ENCODE results near the gene CNIH2.

CNIH2 gene

DNA sequence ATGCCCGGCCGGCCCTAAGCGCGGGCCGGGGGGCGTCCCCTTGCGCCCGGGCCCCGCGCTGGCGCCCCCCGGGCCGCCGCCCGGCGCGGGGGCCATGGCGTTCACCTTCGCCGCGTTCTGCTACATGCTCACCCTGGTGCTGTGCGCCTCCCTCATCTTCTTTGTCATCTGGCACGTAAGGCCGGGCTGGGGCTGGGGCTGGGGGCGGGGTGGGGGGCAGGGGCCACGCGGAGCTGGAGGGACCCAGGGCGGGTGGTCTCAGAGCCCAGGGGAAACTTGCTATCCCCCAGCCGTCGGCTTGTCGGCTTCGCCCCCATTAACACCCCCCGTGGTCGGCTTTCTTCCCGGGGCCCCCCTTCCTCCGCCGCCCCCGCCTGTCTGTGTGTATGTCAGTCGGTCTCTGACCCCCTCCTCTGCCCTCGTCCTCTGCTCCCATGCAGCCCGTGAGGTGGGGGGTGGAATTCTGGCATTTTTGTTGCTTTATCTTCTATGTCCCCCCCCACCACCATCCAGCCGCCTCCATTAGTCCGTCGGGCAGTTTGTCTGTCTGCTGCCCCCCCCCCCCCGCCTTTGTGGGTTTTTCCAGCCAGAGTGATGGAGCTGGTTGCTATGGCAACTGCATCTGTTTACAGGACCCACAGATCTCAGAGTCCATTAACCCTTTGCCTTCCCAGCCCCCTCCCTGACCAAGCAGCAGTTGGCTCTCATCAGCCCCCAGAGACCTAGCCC is 552 bp downstream of the CNIH2 start:
- peak; percentile 14 for DNase-seq

DNA sequence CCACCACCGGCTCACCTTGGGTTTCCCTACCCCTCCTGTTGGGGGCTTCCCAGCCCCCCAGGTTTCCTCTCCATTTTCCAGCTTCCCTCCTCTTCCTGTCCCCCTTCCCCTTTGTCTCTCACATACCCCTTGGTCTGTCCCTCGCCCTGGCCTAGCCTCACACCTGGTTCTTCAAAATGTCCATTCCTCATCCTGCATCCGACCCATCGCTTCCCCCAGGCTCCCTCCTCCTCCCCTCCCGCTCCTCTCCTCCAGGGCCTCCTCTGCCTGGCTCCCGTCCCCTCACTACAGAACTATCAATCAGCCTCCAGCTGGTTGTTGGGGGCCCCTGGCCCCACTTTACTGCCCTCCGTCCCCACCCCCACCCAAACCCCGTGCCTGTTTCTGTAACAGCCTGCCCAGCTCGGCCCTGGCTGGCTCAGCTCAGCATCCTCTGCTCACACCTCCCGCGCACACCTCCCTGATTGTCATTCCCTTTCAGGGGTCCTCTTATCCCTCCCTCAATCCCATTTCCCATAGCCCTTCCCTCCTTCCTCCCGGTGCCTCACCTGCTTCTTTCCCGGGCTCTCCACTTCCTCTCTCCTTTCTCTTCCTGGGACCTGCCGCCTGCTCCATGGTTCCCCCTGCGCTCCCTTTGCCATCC is 1.2 kb downstream of the CNIH2 start:
- DNase-seq: no peak

- no peak for DNase-seq
Measured at GRCh38 chr11:66280428-66280827, 2.5 kb downstream of the CNIH2 start.

DNA sequence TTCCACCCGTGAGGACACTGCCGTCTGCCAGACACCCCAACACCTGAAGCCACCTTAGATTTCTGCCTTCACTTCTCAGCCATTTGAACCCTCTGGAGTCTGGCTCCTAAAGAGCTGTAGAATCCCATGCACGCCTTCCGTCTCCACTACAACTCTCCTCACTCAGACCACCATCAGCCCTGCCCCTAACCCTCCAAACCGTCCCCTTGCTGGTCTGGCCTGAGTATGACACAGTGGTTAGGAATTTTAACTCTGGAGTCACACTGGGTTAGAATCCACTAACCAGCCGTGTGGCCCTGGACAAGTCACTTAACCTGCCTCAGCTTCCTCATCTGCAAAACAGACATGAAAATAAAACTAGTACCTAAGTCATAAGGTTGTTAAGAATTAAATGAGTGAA is 3.0 kb downstream of the CNIH2 start:
- no peak for DNase-seq

GRCh38 chr11:66281776-66282467 is 3.9 kb downstream of the CNIH2 start:
- no peak for DNase-seq

DNA sequence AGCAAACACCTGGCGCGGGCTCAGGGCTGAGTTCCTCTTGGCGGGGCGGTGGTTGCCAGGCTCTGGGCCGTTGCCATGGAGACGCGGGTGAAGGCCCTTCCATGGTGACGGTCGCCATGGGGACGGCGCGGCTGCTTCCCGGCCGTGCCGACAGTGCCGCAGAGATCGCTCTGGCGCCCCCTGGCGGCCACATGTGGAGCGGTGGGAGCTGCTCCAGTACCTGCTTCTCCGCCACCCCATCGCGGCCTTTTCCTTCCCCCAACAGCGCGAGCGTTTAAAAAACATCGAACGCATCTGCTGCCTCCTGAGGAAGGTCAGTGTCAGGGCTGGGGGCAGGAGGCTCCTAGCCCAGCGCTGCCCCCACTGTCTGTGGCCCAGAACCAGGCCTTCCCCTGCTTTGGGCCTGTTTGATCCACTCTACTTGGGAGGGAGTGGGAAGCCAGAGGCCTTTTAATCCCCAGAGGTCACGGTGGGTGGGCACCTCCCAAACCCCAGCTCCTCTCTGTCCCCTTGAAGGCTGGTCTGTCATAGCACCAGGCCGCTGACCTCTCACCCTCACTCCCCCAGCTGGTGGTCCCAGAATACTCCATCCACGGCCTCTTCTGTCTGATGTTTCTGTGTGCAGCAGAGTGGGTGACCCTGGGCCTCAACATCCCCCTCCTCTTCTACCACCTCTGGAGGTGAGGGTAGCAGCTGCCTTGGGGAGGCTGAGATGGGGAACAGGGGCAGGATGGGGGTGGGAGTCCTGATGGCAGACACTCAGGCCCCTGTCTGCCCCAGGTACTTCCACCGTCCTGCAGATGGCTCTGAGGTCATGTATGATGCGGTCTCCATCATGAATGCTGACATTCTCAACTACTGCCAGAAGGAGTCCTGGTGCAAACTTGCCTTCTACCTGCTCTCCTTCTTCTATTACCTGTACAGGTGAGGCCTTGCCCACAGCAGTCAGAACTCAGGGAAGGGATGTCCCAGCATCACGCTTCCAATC is 4.8 kb downstream of the CNIH2 start:
- peak; percentile 98 for DNase-seq

GRCh38 chr11:66283461-66284105 is 5.6 kb downstream of the CNIH2 start:
- no peak for DNase-seq

DNA sequence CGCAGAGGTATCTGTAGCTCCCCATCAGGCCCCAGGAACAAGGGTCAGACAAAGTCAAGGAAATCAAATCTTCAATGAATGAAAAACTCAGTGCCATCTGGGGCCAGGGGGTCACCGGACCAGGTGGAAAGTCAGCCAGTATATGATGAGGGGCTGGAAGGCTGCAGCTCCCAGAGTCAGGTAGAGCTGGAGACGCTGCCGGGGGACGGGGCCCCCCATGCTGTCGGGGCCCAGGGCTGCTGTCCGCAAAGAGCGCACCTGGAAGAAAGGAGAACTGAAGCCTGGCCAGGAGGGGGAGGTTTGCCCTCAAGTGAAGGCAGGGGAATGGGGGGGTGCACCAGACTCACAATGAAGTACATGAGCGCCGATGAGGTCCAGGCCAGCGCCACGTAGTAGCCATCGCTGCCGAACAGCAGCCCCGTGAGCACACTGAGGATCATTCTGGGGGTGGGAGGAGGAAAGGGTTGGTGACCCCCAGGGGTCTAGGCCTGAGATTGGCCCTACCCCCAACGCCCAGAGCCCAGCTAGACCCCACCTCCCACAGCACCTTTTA is 6.6 kb downstream of the CNIH2 start:
- DNase-seq: no peak

GRCh38 chr11:66285250-66285947 is 7.4 kb downstream of the CNIH2 start:
- no peak for DNase-seq

DNA sequence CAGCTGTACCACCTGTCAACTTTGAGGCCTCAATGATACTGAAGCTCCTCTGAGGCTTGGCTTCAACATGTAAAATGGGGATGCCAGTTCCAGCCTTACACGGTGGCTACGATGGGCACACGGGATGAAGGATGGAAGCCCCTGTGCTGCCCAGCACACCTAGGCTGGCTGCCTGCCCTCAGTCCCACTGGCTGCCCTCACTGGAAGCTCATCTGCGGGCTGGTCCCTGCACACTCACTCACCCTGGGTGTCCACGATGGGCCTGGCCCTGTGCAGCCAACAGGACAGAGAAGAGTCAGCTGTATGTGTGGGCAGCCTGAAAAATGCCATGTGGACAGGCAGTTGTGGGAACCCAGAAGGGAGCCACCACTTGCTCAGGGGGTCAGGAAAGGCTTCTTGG is 8.7 kb downstream of the CNIH2 start:
- DNase-seq: no peak

- no peak for DNase-seq
Measured at GRCh38 chr11:66287211-66287888, 9.4 kb downstream of the CNIH2 start.

- DNase-seq: peak; percentile 44
Measured at GRCh38 chr11:66287889-66288670, 10.1 kb downstream of the CNIH2 start.

- DNase-seq: peak; percentile 99
Measured at GRCh38 chr11:66288671-66289547, 10.9 kb downstream of the CNIH2 start, which contains the start of gene YIF1A. Gene YIF1A, minus strand, starts transcription at chr11:66289143. Its CDS starts 158 bp downstream, at chr11:66288985.

DNA sequence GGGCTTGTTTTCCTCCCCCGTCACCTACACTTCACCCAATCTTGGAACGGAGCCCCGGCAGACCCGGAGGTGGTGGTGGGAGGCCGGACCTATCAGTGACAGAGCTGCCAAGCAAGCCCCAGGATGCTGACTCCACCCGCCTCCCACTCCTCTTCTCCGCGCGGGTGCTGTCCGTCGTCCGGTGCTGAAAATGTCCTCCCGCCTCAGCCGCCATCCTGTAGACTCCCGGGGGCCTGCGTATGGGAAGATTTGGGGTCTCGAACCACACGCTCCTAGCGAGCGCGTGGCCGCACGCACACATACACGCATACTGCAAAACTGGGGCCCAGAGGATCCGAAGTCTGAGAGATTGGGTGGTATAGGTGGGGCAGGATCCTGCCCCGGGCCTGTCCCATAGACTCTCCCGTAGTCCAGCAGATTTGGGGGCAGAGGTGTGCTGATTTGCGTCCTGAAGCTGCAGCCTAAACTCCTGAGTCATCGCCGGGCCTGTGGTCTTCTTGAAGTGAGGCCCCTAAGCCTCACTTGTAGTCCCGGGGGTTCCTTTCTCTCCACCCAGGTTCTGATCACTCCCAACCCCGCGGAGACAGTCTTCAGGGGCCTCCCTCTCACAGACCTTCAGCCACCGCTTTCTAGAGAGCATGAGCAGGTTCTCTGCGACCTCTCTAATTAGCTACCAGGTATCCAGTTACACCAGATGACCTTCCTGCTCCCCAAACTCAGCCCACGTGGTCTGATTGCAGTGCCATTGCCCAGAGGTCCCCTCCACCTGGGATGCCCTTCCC is 11.8 kb downstream of the CNIH2 start:
- DNase-seq: peak; percentile 92

GRCh38 chr11:66290330-66290621 is 12.3 kb downstream of the CNIH2 start:
- DNase-seq: no peak

DNA sequence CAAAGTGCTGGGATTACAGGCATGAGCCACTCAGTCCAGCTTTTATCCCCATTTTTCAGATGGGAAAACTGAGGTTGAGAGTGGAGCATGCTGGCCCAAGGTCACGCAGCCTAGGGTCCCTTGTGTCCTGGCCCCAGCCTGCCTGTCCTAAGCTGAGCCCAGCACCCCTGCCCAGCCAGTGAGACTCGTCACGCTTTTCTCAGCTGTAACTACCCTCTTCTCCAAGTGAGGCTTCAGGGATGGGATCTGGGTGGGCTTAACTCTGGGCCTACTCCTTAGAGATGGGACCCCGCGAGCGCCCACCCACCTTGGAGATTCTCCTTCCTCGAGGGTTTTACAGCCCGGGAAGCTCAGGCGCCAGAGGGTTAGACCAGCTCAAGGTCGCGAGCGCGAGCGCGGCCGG is 13.3 kb downstream of the CNIH2 start:
- no peak for DNase-seq

DNA sequence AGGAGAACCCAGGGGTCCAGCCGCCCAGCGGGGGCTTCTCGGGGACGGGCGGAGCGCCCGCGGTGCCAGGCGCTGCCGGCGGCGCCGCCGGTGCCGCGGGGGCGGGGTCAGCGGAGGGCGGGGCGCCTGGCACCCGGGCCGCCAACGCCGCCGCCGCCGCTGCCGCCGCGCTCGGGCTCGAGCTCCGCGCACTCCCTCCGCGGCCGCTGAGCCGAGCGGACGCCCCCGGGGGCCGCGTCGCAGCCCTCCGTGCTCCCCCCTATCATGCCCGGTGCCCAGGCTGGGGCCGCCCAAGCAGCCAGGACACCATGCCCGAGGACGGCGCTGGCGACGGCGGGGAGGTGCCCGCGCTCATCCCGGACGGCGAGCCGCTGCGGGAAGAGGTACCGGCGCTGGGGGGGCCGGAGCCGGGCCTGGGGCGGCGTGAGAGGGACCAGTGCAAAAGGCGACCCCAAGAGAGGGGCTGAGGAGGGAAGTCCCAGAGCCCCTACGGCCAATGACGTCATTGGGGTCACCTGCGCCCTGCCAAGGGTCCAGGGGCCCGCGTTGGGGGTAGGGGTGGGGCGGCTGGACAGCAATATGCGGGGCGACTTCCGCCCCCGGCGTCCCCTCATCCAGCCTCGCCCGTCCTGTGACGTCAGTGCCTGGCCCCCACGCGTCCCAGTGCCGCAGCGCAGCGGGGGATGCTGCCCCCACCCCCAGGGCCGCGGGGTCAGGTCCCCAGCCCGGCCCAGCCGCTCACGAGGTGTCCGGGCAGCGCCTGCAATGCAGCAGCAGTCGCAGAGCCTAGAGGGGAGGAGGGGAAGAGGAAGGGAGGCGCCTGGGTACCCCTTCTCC is 13.9 kb downstream of the CNIH2 start, which contains the start of gene TMEM151A:
TSS of gene TMEM151A (plus strand) at position 189 of the 837 bp plus-strand sequence. CDS start at position 309, 120 bp downstream.
- DNase-seq: no peak
